RWPE2 (cell line): Measurements from ENCODE around the gene BNC1.
A peak's percentile ranks its signal among the peaks of the same experiment; 100 is the strongest.

ENCODE experiments used
- ATAC-seq: fragments of 200-7000 bp; cut with Tn5 transposase; 3 replicates; pipeline ENCODE4 v1.9.1; 2021; ENCODE audit warnings: low read depth
- DNase-seq: peaks from one replicate; pipeline ENCODE4 v3.0.0-alpha.2; 2020; ENCODE audit warnings: low spot score
- H3K27ac ChIP-seq: fragments of 450-650 bp; 2 replicates; pipeline ENCODE4 v1.5.1; 2017; ENCODE audit warnings: mild to moderate bottlenecking; ENCODE audit not compliant: poor library complexity, severe bottlenecking
- H3K27me3 ChIP-seq: fragments of 250-450 bp; sonication (Bioruptor Pico); 2 replicates; pipeline ENCODE4 v1.5.1; 2021; ENCODE audit warnings: mild to moderate bottlenecking, moderate library complexity; ENCODE audit not compliant: insufficient read depth, poor library complexity, severe bottlenecking
- H3K36me3 ChIP-seq: fragments of 250-450 bp; sonication (Bioruptor Pico); 2 replicates; pipeline ENCODE4 v1.5.1; 2020; ENCODE audit warnings: low read depth, mild to moderate bottlenecking, moderate library complexity
- H3K4me1 ChIP-seq: fragments of 250-450 bp; sonication (Bioruptor Pico); 2 replicates; pipeline ENCODE4 v1.5.1; 2021; ENCODE audit warnings: mild to moderate bottlenecking, moderate library complexity; ENCODE audit not compliant: insufficient read depth, poor library complexity, severe bottlenecking
- H3K4me3 ChIP-seq: fragments of 250-450 bp; sonication (Bioruptor Pico); 2 replicates; pipeline ENCODE4 v1.5.1; 2021; ENCODE audit warnings: mild to moderate bottlenecking, moderate library complexity; ENCODE audit not compliant: severe bottlenecking
- H3K9me3 ChIP-seq: fragments of 250-450 bp; sonication (Bioruptor Pico); 2 replicates; pipeline ENCODE4 v1.5.1; 2021; ENCODE audit warnings: mild to moderate bottlenecking, moderate library complexity; ENCODE audit not compliant: severe bottlenecking
- CTCF ChIP-seq: fragments of 450-650 bp; IDR thresholded peaks from one replicate; pipeline ENCODE4 v1.5.1; 2017; ENCODE audit warnings: mild to moderate bottlenecking, moderate library complexity; ENCODE audit not compliant: poor library complexity, severe bottlenecking

BNC1 gene

GRCh38 chr15:83322691-83323090 lies 38.2 kb upstream of the BNC1 start:
- Histone ChIP-seq H3K27me3 (no peaks in the 10 kb centered on the region), H3K36me3 (no peaks in the 10 kb centered on the region), H3K4me1 (peaks cover 46% of the 10 kb centered on the region), H3K9me3 (no peaks in the 10 kb centered on the region), H3K4me3 (no peak overlapping the region), H3K27ac (peak overlapping the region; percentile 92)
- TF ChIP-seq CTCF, result peak; percentile 4
- no peak for DNase-seq
- 0 out of 3 replicates have a peak, but pooled peaks have one; percentile 2 for ATAC-seq

GRCh38 chr15:83322061-83322460 lies 37.6 kb upstream of the BNC1 start:
- Histone ChIP-seq H3K4me3 (no peak overlapping the region), H3K36me3 (no peaks in the 10 kb centered on the region), H3K9me3 (no peaks in the 10 kb centered on the region), H3K27me3 (no peaks in the 10 kb centered on the region), H3K4me1 (peaks cover 46% of the 10 kb centered on the region), H3K27ac (peak overlapping the region; percentile 92)
- no peak for TF ChIP-seq CTCF
- peak; percentile 61 for ATAC-seq
- no peak for DNase-seq

GRCh38 chr15:83320844-83321243 lies 36.4 kb upstream of the BNC1 start:
- H3K9me3 ChIP-seq, result no peaks in the 10 kb centered on the region
- ATAC-seq (peak; percentile 35), DNase-seq (no peak)
- TF ChIP-seq CTCF, result no peak
- peaks cover 51% of the 10 kb centered on the region for H3K4me1 ChIP-seq
- no peaks in the 10 kb centered on the region for H3K36me3 ChIP-seq
- H3K4me3 ChIP-seq, result no peak overlapping the region
- H3K27me3 ChIP-seq, result no peaks in the 10 kb centered on the region
- peak overlapping the region; percentile 92 for H3K27ac ChIP-seq

- no peak for TF ChIP-seq CTCF
- Histone ChIP-seq H3K4me3 (no peak overlapping the region), H3K9me3 (no peaks in the 10 kb centered on the region), H3K27me3 (no peaks in the 10 kb centered on the region), H3K4me1 (peaks cover 51% of the 10 kb centered on the region), H3K27ac (peak overlapping the region; percentile 92), H3K36me3 (no peaks in the 10 kb centered on the region)
- no peak for DNase-seq
- peak; percentile 52 for ATAC-seq
Measured at GRCh38 chr15:83320404-83320803, 35.9 kb upstream of the BNC1 start.

- no peaks in the 10 kb centered on the region for H3K9me3 ChIP-seq
- TF ChIP-seq CTCF, result no peak
- no peak for DNase-seq
- ATAC-seq, result no peak
- no peak overlapping the region for H3K4me3 ChIP-seq
- H3K36me3 ChIP-seq, result no peaks in the 10 kb centered on the region
- H3K27me3 ChIP-seq, result no peaks in the 10 kb centered on the region
- H3K27ac ChIP-seq, result peak overlapping the region; percentile 92
- H3K4me1 ChIP-seq, result peaks cover 51% of the 10 kb centered on the region
Measured at GRCh38 chr15:83319771-83320170, 35.3 kb upstream of the BNC1 start.
